Astrocyte (in vitro differentiated cells and primary cell): Measurements from ENCODE around the gene CIC. TPM values are rescaled to one million over a fixed set of nuclear protein-coding genes. Genes with fewer than 3 reads are reported as not detected.

Experiments used
- DNase-seq: peaks from one replicate; pipeline ENCODE4 v3.0.0-alpha.2; 2010; ENCODE audit warnings: low read depth
- FAIRE-seq: peaks from 2 replicates; lab custom pipeline; 2011; peaks lifted over from hg19 to GRCh38; lab: Jason Lieb, UNC
- H2AFZ ChIP-seq: 2 replicates; pipeline ENCODE4 v1.6.0; 2012; ENCODE audit warnings: low read depth, low read length, inconsistent platforms
- H3K27ac ChIP-seq: 2 replicates; pipeline ENCODE4 v1.5.1; 2011; ENCODE audit warnings: low read depth, low read length, inconsistent platforms
- H3K27me3 ChIP-seq: 2 replicates; pipeline ENCODE4 v1.6.0; 2011; ENCODE audit warnings: low read length, inconsistent platforms; ENCODE audit not compliant: insufficient read depth
- H3K36me3 ChIP-seq: 2 replicates; pipeline ENCODE4 v1.5.1; 2011; ENCODE audit warnings: low read length, inconsistent platforms; ENCODE audit not compliant: insufficient read depth
- H3K4me1 ChIP-seq: 2 replicates; pipeline ENCODE4 v1.5.1; 2011; ENCODE audit warnings: low read length, inconsistent platforms; ENCODE audit not compliant: insufficient read depth
- H3K4me2 ChIP-seq: 2 replicates; pipeline ENCODE4 v1.6.0; 2012; ENCODE audit warnings: low read length, inconsistent platforms
- H3K4me3 ChIP-seq: 2 replicates; pipeline ENCODE4 v1.5.1; 2011; ENCODE audit warnings: low read depth, mild to moderate bottlenecking, low read length, inconsistent platforms; ENCODE audit not compliant: insufficient read depth
- H3K79me2 ChIP-seq: 2 replicates; pipeline ENCODE4 v1.6.0; 2012; ENCODE audit warnings: mild to moderate bottlenecking, low read length, inconsistent platforms; ENCODE audit not compliant: insufficient read depth
- H3K9ac ChIP-seq: 2 replicates; pipeline ENCODE4 v1.6.0; 2012; ENCODE audit warnings: mild to moderate bottlenecking, low read length, inconsistent platforms
- H3K9me3 ChIP-seq: 2 replicates; pipeline ENCODE4 v1.5.1; 2012; ENCODE audit warnings: low read depth, mild to moderate bottlenecking, low read length, inconsistent platforms; ENCODE audit not compliant: insufficient read depth
- H4K20me1 ChIP-seq: 2 replicates; pipeline ENCODE4 v1.6.0; 2012; ENCODE audit warnings: low read length, inconsistent platforms; ENCODE audit not compliant: insufficient read depth
- H3K27ac Mint-ChIP-seq: one replicate; pipeline ENCODE4 v1.8.0; 2021; ENCODE audit warnings: mild to moderate bottlenecking, mixed read lengths; ENCODE audit not compliant: unreplicated experiment
- H3K27me3 Mint-ChIP-seq: one replicate; pipeline ENCODE4 v1.8.0; 2021; ENCODE audit warnings: low read depth, mixed read lengths; ENCODE audit not compliant: unreplicated experiment
- H3K36me3 Mint-ChIP-seq: one replicate; pipeline ENCODE4 v1.8.0; 2021; ENCODE audit warnings: low read depth, mixed read lengths; ENCODE audit not compliant: unreplicated experiment
- H3K4me1 Mint-ChIP-seq: one replicate; pipeline ENCODE4 v1.8.0; 2021; ENCODE audit warnings: low read depth, mixed read lengths; ENCODE audit not compliant: unreplicated experiment
- H3K4me3 Mint-ChIP-seq: one replicate; pipeline ENCODE4 v1.8.0; 2021; ENCODE audit warnings: mild to moderate bottlenecking, moderate library complexity, mixed read lengths; ENCODE audit not compliant: unreplicated experiment
- H3K9me3 Mint-ChIP-seq: one replicate; pipeline ENCODE4 v1.8.0; 2021; ENCODE audit warnings: mild to moderate bottlenecking, mixed read lengths; ENCODE audit not compliant: unreplicated experiment
- EZH2 ChIP-seq: IDR thresholded peaks from 2 replicates; pipeline ENCODE4 v1.6.1; 2012; ENCODE audit warnings: mild to moderate bottlenecking, low read length, inconsistent platforms; ENCODE audit not compliant: insufficient read depth
- total RNA-seq: library from RNA; stranded (reverse); gene quantifications from 2 replicates; pipeline ENCODE4 v1.2.1, GENCODE V29; 2021
- TF ChIP-seq, protein P1 (sequence below): IDR thresholded peaks from 2 replicates; pipeline ENCODE4 v1.5.1; 2011; ENCODE audit warnings: low read depth, mild to moderate bottlenecking, inconsistent platforms, low read length, moderate library complexity; ENCODE audit not compliant: insufficient read depth

Gene CIC
- total RNA-seq, 1 donor from 2014 or later: 78.5 TPM

DNA sequence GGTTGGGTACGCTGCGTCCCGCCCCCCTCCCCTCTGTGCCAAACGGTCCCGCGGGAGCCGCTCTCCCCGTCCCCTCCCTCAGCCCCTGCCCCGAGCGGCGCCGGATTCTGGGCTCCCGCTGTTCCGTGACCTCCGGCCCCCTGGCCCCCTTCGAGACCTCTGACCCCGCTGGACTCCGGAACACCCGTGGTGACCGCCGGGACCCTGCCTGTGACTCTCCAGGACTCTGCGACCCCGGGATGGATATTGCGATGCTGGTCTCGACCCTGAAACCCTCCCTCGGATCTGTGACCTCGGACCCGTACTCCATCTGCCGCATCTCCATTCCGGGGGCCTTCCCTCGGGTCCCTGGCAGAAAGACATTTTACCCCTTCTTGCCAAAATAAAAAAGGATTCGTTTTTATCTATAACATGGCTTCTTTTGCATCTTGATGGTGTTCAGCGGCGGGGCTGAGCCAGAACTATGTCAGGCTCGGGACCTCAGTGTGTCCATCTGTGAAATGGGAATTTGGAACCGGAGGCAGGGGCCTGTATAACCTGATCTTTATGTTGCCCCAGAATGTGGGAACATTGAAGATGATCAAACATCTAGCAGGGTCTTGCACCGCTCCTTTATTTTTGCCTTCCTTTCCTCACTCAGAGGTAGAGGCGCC is 55.7 kb downstream of the CIC start:
- H3K4me1 Mint-ChIP-seq: peaks cover 12% of the 10 kb centered on the region
- H3K9me3 Mint-ChIP-seq: peaks cover 2% of the 10 kb centered on the region
- H2AFZ ChIP-seq: peak overlapping the region; percentile 43
- H3K4me3 Mint-ChIP-seq: peak overlapping the region; percentile 89
- H3K9me3 ChIP-seq: no peaks in the 10 kb centered on the region
- H4K20me1 ChIP-seq: peaks cover 33% of the 10 kb centered on the region
- H3K4me1 ChIP-seq: peaks cover 10% of the 10 kb centered on the region
- H3K36me3 ChIP-seq: no peaks in the 10 kb centered on the region
- H3K9ac ChIP-seq: peak overlapping the region; percentile 21
- H3K27me3 Mint-ChIP-seq: peaks cover 38% of the 10 kb centered on the region
- peak; percentile 73 for TF ChIP-seq EZH2
- TF ChIP-seq, protein P1, sequence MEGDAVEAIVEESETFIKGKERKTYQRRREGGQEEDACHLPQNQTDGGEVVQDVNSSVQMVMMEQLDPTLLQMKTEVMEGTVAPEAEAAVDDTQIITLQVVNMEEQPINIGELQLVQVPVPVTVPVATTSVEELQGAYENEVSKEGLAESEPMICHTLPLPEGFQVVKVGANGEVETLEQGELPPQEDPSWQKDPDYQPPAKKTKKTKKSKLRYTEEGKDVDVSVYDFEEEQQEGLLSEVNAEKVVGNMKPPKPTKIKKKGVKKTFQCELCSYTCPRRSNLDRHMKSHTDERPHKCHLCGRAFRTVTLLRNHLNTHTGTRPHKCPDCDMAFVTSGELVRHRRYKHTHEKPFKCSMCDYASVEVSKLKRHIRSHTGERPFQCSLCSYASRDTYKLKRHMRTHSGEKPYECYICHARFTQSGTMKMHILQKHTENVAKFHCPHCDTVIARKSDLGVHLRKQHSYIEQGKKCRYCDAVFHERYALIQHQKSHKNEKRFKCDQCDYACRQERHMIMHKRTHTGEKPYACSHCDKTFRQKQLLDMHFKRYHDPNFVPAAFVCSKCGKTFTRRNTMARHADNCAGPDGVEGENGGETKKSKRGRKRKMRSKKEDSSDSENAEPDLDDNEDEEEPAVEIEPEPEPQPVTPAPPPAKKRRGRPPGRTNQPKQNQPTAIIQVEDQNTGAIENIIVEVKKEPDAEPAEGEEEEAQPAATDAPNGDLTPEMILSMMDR: no peak
- peaks cover 25% of the 10 kb centered on the region for H3K27me3 ChIP-seq
- DNase-seq: no peak
- H3K4me2 ChIP-seq: peak overlapping the region; percentile 96
- peak overlapping the region; percentile 69 for H3K27ac Mint-ChIP-seq
- H3K27ac ChIP-seq: no peak overlapping the region
- H3K79me2 ChIP-seq: peaks cover 40% of the 10 kb centered on the region
- FAIRE-seq: no peak
- no peaks in the 10 kb centered on the region for H3K36me3 Mint-ChIP-seq
- H3K4me3 ChIP-seq: no peak overlapping the region

- Mint-ChIP-seq H3K4me1 (peaks cover 17% of the 10 kb centered on the region), H3K36me3 (no peaks in the 10 kb centered on the region), H3K27ac (peak within 1 kb of the TSS; percentile 69), H3K9me3 (peaks cover 2% of the 10 kb centered on the region), H3K4me3 (peak within 1 kb of the TSS; percentile 89), H3K27me3 (peaks cover 33% of the 10 kb centered on the region)
- Histone ChIP-seq H3K4me3 (peak within 1 kb of the TSS; percentile 69), H3K36me3 (no peaks in the 10 kb centered on the region), H3K27me3 (peaks cover 23% of the 10 kb centered on the region), H3K4me2 (peak within 1 kb of the TSS; percentile 96), H3K27ac (peak within 1 kb of the TSS; percentile 54), H3K79me2 (peaks cover 43% of the 10 kb centered on the region), H2AFZ (peak within 1 kb of the TSS; percentile 76), H3K9me3 (no peaks in the 10 kb centered on the region), H3K9ac (peak within 1 kb of the TSS; percentile 85), H4K20me1 (peaks cover 39% of the 10 kb centered on the region), H3K4me1 (peaks cover 10% of the 10 kb centered on the region)
- TF ChIP-seq, protein P1: peak; percentile 94
- TF ChIP-seq EZH2: no peak
- FAIRE-seq (peak; percentile 98), DNase-seq (peak; percentile 96)
These were observed 56.4 kb downstream of the CIC start, which contains the start of gene MEGF8 for GRCh38 chr19:42325308-42325895. TSS of gene MEGF8 (plus strand) at chr19:42325635. CDS start at chr19:42326244, 609 bp downstream.
